GM18861 (cell line): Measurements from ENCODE around the gene TOMM70.
A peak's percentile ranks its signal among the peaks of the same experiment; 100 is the strongest.

Experiments
- ATAC-seq: cut with Tn5 transposase; IDR thresholded peaks from one replicate; pipeline ENCODE4 v1.9.1; 2021; ENCODE audit not compliant: unreplicated experiment

Gene TOMM70

DNA sequence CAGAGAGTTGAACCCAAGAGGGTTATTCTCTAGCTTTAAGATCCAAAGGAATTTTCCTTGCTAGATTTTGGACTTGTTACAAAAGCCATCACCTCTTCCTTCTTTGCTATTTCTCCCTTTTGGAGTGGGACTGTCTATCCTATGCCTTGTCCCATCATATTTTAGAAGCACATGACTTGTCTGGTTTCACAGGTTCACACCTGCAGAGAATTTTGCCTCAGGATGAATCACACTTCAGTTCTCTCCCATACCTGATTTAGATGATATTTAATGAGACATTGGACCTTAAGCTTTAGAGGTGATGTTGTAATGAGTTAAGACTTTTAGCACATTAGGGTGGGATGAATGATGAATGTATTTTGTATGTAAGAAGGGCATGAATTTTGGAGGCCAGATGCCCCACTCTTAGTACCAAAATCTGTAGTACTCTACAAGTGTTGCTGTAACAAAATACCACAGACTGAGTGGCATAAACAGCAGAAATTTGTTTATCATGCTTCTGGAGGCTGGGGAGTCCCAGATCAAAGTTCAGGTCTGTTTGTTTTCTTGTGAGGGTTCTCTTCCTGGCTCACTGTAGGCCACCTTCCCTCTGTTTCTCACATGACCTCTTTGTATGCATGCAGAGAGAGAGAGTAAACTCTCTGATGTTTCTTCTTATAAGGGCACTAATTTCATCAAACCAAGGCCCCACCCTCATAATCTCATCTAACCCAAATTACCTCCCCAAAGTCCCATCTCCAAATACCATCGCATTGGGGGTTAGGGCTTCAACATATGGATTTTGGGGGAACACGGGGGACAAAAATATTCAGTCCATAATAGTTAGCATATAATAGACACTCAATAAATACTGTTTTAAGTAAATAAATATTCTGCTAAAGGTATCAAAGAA is 10.4 kb upstream of the TOMM70 start:
- ATAC-seq, result no peak

- no peak for ATAC-seq
These were observed 7.2 kb upstream of the TOMM70 start for GRCh38 chr3:100407977-100408532.

GRCh38 chr3:100407164-100407563 is 6.3 kb upstream of the TOMM70 start:
- ATAC-seq, result no peak

- no peak for ATAC-seq
These were observed 3.3 kb upstream of the TOMM70 start for GRCh38 chr3:100404250-100404548.

DNA sequence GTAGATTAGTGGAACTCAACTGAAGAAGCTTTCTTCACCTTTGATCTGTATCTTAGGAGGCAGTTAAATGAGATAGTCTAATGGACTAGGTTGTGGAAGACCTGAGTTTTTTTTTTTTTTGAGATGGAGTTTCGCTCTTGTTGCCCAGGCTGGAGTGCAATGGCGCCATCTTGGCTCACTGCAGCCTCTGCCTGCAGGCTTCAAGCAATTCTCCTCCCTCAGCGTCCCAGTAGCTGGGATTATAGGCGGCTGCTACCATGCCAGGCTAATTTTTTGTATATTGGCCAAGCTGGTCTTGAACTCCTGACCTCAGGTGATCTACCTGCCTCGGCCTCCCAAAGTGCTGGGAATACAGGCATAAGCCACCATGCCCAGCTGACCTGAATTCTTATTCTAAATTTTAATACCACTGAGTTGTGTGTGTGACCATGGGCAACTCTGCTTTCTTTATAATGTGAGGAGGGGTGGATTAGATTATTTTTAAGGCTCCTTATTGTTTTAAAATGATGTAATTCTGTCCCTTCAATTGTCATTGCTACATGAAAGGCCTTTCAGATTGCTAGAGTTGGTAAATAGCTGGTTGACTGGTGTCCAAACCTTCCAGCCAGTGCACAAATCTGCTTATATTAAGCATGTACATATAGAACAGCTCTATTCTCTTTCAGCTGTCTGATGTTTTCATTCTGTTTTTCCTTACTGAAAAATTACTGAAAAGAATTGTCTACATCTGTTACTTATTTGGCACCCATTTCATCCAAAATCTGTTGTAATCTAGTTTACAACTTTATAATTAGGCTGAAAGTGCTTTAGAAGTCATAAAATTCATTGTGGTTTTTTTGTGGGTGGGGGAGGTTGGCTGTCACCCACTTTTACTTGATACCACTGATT is 2.7 kb upstream of the TOMM70 start:
- ATAC-seq, result no peak

- ATAC-seq, result no peak
These were observed 2.0 kb upstream of the TOMM70 start for GRCh38 chr3:100402891-100403290.

- ATAC-seq, result no peak
These were observed 1.4 kb upstream of the TOMM70 start for GRCh38 chr3:100402256-100402655.

DNA sequence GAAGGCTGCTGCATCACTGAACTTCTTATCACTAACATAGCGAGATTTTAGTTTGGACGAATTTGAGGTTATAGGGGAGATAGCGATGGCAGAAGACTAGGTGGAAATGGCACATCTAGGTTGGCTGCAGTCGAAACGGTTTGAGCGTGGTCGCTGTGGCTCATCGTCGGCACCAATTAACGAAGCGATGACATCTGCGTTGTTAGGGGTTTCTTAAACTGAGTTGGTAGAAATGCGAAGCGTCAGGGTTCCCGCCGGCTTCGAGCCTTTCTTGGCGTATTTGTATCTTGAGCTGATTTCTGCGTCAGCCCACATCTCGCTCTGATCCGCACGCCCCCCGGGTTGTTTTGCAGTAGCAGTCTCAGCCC is 769 bp upstream of the TOMM70 start:
- peak; percentile 9 for ATAC-seq

DNA sequence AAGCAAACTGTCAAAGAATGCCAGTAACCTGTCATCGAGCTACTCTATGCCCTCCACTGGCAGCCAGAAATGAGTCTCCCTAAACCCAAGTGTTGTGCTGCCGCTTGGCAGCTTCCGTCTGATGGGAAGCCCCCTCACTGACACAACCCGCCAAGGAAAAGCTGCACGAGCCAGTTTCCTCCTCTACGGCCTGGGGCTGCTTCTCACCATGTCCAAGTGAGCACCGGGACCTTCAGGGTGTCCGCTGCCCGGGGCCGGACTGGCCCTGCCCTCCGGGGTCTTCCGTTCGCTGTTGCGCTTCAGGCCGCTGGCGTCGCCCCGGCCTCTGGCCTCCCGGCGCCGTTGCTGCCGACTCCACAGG is 490 bp downstream of the TOMM70 start:
- peak; percentile 5 for ATAC-seq

DNA sequence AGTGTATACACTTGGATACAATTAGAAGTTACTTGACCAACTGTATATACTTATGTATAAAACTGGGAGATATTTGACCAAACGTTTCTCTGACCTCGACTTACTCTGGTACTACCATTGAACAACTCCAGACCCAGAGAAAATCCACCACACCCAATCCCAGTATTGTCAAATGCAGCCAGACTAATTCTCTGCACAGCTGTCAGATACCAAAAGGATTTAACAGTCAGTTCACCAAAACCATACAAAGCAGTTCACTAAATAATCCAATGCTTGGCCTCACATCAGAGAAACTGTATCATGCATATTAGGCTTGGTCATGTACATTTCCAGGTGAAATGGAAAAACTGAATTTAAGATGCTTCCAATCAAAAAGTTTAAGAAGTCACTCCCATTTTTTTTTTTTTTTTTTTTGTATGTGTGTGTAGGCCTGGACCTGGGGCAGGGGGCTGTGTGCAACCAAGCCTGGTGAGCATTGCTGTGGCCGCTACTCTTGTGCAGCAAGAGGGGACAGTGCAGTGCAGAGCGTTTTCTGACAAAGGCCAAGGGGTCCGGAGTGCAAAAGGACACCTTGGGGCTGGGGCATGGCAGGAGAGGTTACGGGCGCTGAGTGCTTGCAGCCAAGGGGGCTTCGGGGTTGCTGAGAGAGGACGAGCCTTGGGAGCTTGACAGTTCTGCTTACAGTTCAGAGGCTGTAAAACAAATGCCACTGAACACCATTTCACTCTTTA is 1.4 kb downstream of the TOMM70 start:
- ATAC-seq, result no peak

DNA sequence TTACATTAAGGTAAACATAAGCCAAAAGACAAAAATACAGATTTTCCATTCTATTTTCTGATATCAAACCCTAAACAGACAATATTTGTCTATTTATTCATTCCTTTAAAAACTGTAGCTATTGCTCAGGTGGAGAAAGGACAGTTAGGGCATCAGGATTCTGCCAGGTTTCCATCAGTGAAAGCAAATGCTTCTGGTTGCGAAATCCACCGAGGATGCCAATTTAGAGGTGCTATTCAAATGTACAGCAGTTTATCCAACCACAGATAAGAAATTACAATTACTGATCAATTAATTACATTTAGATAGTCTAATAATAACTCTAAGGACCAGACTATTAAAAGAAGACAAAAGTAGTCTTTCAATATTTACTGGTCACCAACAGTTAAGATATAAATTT is 3.9 kb downstream of the TOMM70 start:
- no peak for ATAC-seq

DNA sequence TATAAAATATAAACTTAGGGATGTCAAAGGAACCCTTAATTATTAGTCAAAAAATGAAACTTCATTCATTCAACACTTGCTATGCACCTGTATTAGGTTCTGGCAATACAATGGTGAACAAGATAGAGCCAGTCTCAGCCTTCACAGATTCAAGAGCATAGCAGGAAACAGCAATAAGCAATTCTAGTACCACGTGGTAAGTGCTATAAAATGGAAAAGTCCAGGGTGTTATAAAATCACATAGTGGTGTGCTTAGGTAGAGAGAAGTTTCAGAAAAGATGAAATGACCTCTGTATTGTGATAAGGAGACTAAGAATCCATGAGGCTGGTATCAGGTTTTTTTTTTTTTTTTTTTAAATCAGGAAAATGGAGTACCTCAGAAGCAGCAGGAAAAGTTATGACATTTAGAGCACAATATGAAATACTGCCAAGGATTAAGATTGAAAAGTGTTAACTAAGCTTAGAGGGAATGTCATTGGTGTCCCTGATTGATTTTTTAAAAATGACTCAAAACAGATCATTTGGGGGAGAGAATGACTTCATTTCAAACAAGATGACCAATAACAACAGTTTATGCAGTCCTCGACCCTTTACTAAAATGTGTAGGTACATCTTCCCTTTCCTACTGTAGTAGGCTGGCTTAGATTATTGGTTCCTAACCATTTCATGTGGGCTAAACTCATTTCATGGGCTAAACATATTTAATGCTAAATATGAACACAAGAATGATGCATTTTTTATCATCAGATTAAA is 5.0 kb downstream of the TOMM70 start:
- ATAC-seq, result no peak

- ATAC-seq, result no peak
These were observed 11.9 kb downstream of the TOMM70 start for GRCh38 chr3:100389025-100389424.

DNA sequence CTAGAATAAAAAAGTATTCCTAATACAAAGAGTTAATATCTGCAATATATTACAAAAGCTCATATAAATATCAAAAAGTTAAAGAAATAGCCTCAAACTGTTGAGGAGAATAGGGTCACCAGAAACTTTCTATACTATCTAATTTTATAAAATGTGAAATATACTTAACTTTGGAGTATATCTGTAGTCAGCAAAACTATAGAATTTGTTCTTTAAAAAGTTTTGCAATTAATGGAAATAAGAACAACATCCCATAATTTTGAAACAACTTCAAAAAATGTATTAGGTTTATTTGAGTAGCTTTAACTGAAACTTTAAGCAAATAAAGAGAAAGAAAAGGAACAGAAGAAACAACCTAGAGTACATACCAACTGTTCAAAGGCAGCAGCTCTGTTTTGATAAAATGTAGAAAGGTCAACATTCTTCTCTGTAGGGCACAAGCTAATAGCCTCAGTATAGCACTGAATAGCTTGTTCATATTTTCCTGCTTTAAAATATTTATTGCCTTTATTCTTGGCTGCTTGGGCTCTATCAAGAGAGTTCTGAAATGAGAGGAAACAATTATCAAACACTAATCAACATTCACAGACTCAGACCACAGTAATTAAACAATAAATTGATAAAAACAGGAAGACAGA is 14.3 kb downstream of the TOMM70 start:
- ATAC-seq, result no peak

DNA sequence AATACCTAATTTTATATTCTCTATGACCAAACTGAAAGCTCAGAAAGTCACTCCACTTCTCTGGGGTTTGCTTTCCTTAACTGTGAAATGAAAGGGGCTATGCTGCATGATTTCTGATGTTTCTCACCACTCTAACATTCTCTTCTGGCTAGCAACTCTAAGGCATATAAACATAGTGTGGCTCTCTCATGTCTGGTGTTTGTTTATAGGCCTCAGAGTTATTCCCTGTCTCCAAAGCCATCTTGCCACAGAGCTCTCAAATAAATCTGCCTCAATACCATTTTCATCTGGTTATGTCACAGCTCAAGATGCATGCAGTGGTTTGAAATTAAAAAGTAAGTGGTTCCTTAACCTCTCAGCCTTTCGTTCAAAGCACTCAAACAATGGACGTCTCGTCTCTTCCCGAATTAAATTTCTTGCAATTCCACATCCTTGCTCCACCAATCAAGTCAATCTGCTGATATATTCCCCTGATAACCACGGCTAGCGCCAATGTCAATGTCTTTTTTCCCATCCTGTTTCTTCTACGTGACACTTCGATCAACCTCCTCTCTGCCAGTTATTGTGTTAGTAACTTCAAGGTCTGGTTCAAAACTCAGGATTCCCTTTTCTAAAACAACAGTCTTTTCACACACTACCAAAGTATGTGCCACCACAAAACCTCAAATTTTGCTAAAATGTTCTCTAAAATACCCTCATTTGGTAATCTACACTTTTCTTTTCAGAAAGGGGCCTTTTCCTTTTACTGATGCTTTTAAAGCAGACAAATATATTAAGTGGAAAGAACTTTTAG is 16.0 kb downstream of the TOMM70 start:
- no peak for ATAC-seq

GRCh38 chr3:100376301-100376700 is 24.6 kb downstream of the TOMM70 start:
- no peak for ATAC-seq

GRCh38 chr3:100374521-100374920 is 26.4 kb downstream of the TOMM70 start:
- no peak for ATAC-seq

DNA sequence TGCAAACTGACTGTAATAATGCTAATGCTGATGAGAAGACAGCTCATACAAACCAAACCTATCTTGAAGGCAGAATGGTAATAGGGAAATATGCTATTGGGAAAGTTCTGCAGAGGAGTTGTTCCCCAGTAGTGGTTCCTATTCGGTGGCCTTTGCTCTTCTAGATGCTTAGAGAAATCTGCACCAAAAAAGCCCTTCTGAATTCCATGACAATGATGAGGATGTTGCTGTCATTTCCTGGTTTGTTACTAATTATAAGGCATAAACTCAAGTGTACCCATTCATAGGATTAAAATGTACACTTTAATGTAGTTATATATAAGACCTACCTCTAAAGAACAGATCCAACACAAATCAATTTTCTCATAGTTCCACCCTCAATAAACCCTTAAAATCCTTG is 30.1 kb downstream of the TOMM70 start:
- no peak for ATAC-seq

DNA sequence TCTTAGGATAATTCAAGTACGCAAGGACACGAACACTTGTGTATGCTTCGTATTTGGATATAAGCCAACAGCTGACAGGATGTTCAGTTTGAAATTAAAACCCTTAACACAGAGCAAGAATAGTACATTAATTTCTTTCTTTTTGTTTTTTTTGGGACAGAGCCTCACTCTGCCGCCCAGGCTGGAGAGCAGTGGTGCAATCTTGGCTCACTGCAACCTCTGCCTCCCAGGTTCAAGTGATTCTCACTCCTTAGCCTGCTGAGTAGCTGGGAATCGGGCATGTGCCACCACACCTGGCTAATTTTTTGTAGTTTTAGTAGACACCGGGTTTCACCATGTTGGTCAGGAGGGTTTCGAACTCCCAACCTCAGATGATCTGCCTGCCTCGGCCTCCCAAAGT is 32.4 kb downstream of the TOMM70 start:
- ATAC-seq, result no peak
